H1 (cell line): Measurements from ENCODE around the gene PMM2. TPM values are rescaled to one million over a fixed set of nuclear protein-coding genes. Genes with fewer than 3 reads are reported as not detected.

ENCODE experiments used
- CTCF ChIA-PET: fragments of 300-600 bp; sonication (Branson Sonifier 250); formaldehyde crosslinking; loops from one replicate; lab custom pipeline; 2021; ENCODE audit not compliant: partially characterized antibody; lab: Charles Lee
- POLR2A ChIA-PET: fragments of 300-600 bp; sonication (Branson Sonifier 250); formaldehyde crosslinking; loops from one replicate; lab custom pipeline; 2021; ENCODE audit warnings: inconsistent platforms; ENCODE audit not compliant: partially characterized antibody; lab: Charles Lee
- DNase-seq, 2 experiments: peaks; one replicate each; pipeline versions ENCODE4 v3.0.0 to v3.0.0-alpha.2; 2010 to 2022; ENCODE audit warnings: low spot score in 2 of 2, low read depth in 1 of 2, mixed read lengths in 1 of 2
- FAIRE-seq: peaks from 2 replicates; lab custom pipeline; 2011; peaks lifted over from hg19 to GRCh38; lab: Jason Lieb, UNC
- H2AFZ ChIP-seq: 2 replicates; pipeline ENCODE4 v1.8.1; 2012; ENCODE audit warnings: low read length, inconsistent platforms
- H2AK5ac ChIP-seq: 2 replicates; pipeline ENCODE4 v1.6.1; 2013; ENCODE audit warnings: low read depth, low read length
- H2BK120ac ChIP-seq: replicated peaks from 2 replicates; pipeline ENCODE3; 2013; ENCODE audit warnings: low read depth, low read length, inconsistent platforms
- H2BK12ac ChIP-seq: 2 replicates; pipeline ENCODE4 v1.6.1; 2013; ENCODE audit warnings: low read depth, low read length
- H2BK15ac ChIP-seq: 2 replicates; pipeline ENCODE4 v1.6.1; 2013; ENCODE audit warnings: low read length
- H2BK20ac ChIP-seq: 2 replicates; pipeline ENCODE4 v1.6.1; 2013; ENCODE audit warnings: low read length
- H2BK5ac ChIP-seq: 2 replicates; pipeline ENCODE4 v1.6.1; 2013; ENCODE audit warnings: low read depth, low read length
- H3K14ac ChIP-seq: 2 replicates; pipeline ENCODE4 v1.6.1; 2013; ENCODE audit warnings: inconsistent platforms; ENCODE audit not compliant: insufficient read length
- H3K18ac ChIP-seq: 2 replicates; pipeline ENCODE4 v1.6.1; 2013; ENCODE audit warnings: low read length; ENCODE audit errors: extremely low read depth
- H3K23ac ChIP-seq: 2 replicates; pipeline ENCODE4 v1.6.1; 2013; ENCODE audit warnings: inconsistent platforms; ENCODE audit not compliant: insufficient read length
- H3K23me2 ChIP-seq: 2 replicates; pipeline ENCODE4 v1.6.1; 2013; ENCODE audit warnings: low read depth, low read length
- H3K27ac ChIP-seq: 2 replicates; pipeline ENCODE4 v1.6.1; 2011; ENCODE audit warnings: low read depth, low read length, inconsistent platforms
- H3K27me3 ChIP-seq, 4 experiments: replicated peaks in 1 of 4; 1 replicate in 1 of 4; 2 replicates in 3 of 4; pipeline versions ENCODE4 v1.6.1 to v1.8.1; 2011 to 2013; ENCODE audit warnings: low read length in 3 of 4, mild to moderate bottlenecking in 3 of 4, inconsistent platforms in 2 of 4, mixed read lengths in 2 of 4, moderate library complexity in 1 of 4; ENCODE audit not compliant: control insufficient read depth in 3 of 4, insufficient read depth in 3 of 4; ENCODE audit errors: extremely low read depth in 1 of 4
- H3K36me3 ChIP-seq, 4 experiments: 2 replicates each; pipeline versions ENCODE4 v1.6.1 to v1.8.1; 2011 to 2013; ENCODE audit warnings: mild to moderate bottlenecking in 4 of 4, low read length in 3 of 4, moderate library complexity in 2 of 4, control low read depth in 1 of 4, inconsistent platforms in 1 of 4; ENCODE audit not compliant: insufficient read depth in 4 of 4, control insufficient read depth in 2 of 4
- H3K4ac ChIP-seq: replicated peaks from 2 replicates; pipeline ENCODE3; 2013; ENCODE audit warnings: low read length, low read depth, mixed read lengths, inconsistent platforms; ENCODE audit not compliant: insufficient read length
- H3K4me1 ChIP-seq, 4 experiments: replicated peaks in 1 of 4; 1 replicate in 1 of 4; 2 replicates in 3 of 4; pipeline versions ENCODE4 v1.6.1 to v1.8.1; 2011 to 2013; ENCODE audit warnings: low read length in 3 of 4, inconsistent platforms in 2 of 4, mixed read lengths in 1 of 4; ENCODE audit not compliant: insufficient read depth in 4 of 4, control insufficient read depth in 3 of 4
- H3K4me2 ChIP-seq, 2 experiments: 2 replicates each; pipeline versions ENCODE4 v1.6.1 to v1.8.1; 2011 to 2013; ENCODE audit warnings: low read depth in 2 of 2, low read length in 2 of 2, control low read depth in 1 of 2, inconsistent platforms in 1 of 2, mild to moderate bottlenecking in 1 of 2; ENCODE audit not compliant: insufficient read depth in 1 of 2
- H3K4me3 ChIP-seq, 4 experiments: fragments of 200-600, 300-600 bp in 1 of 4; sonication (generic), shearing (Covaris generic), sonication (Bioruptor Twin) in 1 of 4; 2 replicates each; pipeline versions ENCODE4 v1.5.1 to v1.8.1; 2011 to 2016; ENCODE audit warnings: low read length in 4 of 4, low read depth in 3 of 4, control low read depth in 2 of 4, inconsistent platforms in 2 of 4, mild to moderate bottlenecking in 2 of 4, mixed read lengths in 1 of 4, moderate library complexity in 1 of 4; ENCODE audit not compliant: insufficient read depth in 2 of 4; ENCODE audit errors: extremely low read depth in 1 of 4
- H3K56ac ChIP-seq: replicated peaks from 2 replicates; pipeline ENCODE3; 2013; ENCODE audit warnings: low read depth, mild to moderate bottlenecking, mixed read lengths, low read length, inconsistent platforms; ENCODE audit not compliant: insufficient read length
- H3K79me1 ChIP-seq: 2 replicates; pipeline ENCODE4 v1.6.1; 2013; ENCODE audit warnings: low read depth, low read length, control low read depth
- H3K79me2 ChIP-seq, 2 experiments: 2 replicates each; pipeline versions ENCODE4 v1.6.1 to v1.8.1; 2012 to 2013; ENCODE audit warnings: low read length in 2 of 2, mild to moderate bottlenecking in 2 of 2, inconsistent platforms in 1 of 2; ENCODE audit not compliant: insufficient read depth in 2 of 2, control insufficient read depth in 1 of 2
- H3K9ac ChIP-seq, 4 experiments: replicated peaks in 1 of 4; 1 replicate in 1 of 4; 2 replicates in 3 of 4; pipeline versions ENCODE4 v1.6.1 to v1.8.1; 2011 to 2013; ENCODE audit warnings: low read depth in 3 of 4, low read length in 3 of 4, control low read depth in 2 of 4, mild to moderate bottlenecking in 2 of 4, moderate library complexity in 2 of 4, inconsistent platforms in 1 of 4; ENCODE audit errors: extremely low read depth in 1 of 4
- H3K9me3 ChIP-seq, 2 experiments: 2 replicates each; pipeline versions ENCODE4 v1.6.1 to v1.8.1; 2012 to 2013; ENCODE audit warnings: mild to moderate bottlenecking in 2 of 2, moderate library complexity in 2 of 2, control low read depth in 1 of 2, inconsistent platforms in 1 of 2, low read depth in 1 of 2, low read length in 1 of 2, mixed read lengths in 1 of 2; ENCODE audit not compliant: insufficient read depth in 2 of 2
- H4K20me1 ChIP-seq, 2 experiments: replicated peaks in 1 of 2; 2 replicates each; pipeline versions ENCODE3 to v1.8.1; 2011 to 2013; ENCODE audit warnings: inconsistent platforms in 2 of 2, low read length in 2 of 2, mild to moderate bottlenecking in 1 of 2; ENCODE audit not compliant: insufficient read depth in 2 of 2, control insufficient read depth in 1 of 2
- H4K5ac ChIP-seq: 2 replicates; pipeline ENCODE4 v1.6.1; 2013; ENCODE audit warnings: low read length, low read depth, mixed read lengths, inconsistent platforms; ENCODE audit not compliant: insufficient read length
- H4K8ac ChIP-seq: 2 replicates; pipeline ENCODE4 v1.8.0; 2013; ENCODE audit warnings: mild to moderate bottlenecking, moderate library complexity, low read length, inconsistent platforms; ENCODE audit not compliant: insufficient read depth; ENCODE audit errors: extremely low read depth
- H4K91ac ChIP-seq: replicated peaks from 2 replicates; pipeline ENCODE3; 2013; ENCODE audit warnings: low read length, mixed read lengths, inconsistent platforms; ENCODE audit not compliant: insufficient read length
- BCL11A ChIP-seq, 2 experiments: IDR thresholded peaks; one replicate each; pipeline ENCODE4 v1.6.1; 2011; ENCODE audit warnings: low read depth in 2 of 2, low read length in 2 of 2, mild to moderate bottlenecking in 2 of 2
- CREB1 ChIP-seq: IDR thresholded peaks from 2 replicates; pipeline ENCODE4 v1.6.1; 2012; ENCODE audit warnings: inconsistent platforms
- CTBP2 ChIP-seq: IDR thresholded peaks from 2 replicates; pipeline ENCODE4 v1.7.0; 2011; ENCODE audit warnings: borderline replicate concordance, mild to moderate bottlenecking, moderate library complexity, mixed read lengths, low read length; ENCODE audit not compliant: insufficient read depth, insufficient read length
- GABPA ChIP-seq: IDR thresholded peaks from 2 replicates; pipeline ENCODE4 v1.6.1; 2011; ENCODE audit warnings: mild to moderate bottlenecking, low read length, moderate library complexity, borderline replicate concordance; ENCODE audit not compliant: insufficient read depth
- HDAC2 ChIP-seq, 2 experiments: fragments of 300-600 bp in 1 of 2; sonication (generic) in 1 of 2; IDR thresholded peaks; 2 replicates each; pipeline ENCODE4 v1.6.1; 2011 to 2012; ENCODE audit warnings: low read depth in 2 of 2, low read length in 2 of 2, mild to moderate bottlenecking in 2 of 2, moderate library complexity in 2 of 2, borderline replicate concordance in 1 of 2, inconsistent platforms in 1 of 2
- HDAC6 ChIP-seq: IDR thresholded peaks from one replicate; pipeline ENCODE4 v1.7.1; 2012; ENCODE audit warnings: low read depth, mild to moderate bottlenecking, inconsistent platforms, low read length, moderate library complexity
- KDM4A ChIP-seq: IDR thresholded peaks from one replicate; pipeline ENCODE4 v1.7.1; 2012; ENCODE audit warnings: low read depth, mild to moderate bottlenecking, moderate library complexity, low read length, inconsistent platforms; ENCODE audit not compliant: severe bottlenecking
- RFX5 ChIP-seq: IDR thresholded peaks from 2 replicates; pipeline ENCODE4 v1.6.1; 2011; ENCODE audit warnings: low read depth, low read length, improper control_type of control experiment, borderline replicate concordance
- SP2 ChIP-seq: IDR thresholded peaks from 2 replicates; pipeline ENCODE4 v1.6.1; 2012; ENCODE audit warnings: mild to moderate bottlenecking, low read length, inconsistent platforms
- SP4 ChIP-seq: IDR thresholded peaks from 2 replicates; pipeline ENCODE4 v1.6.1; 2012; ENCODE audit warnings: low read length, inconsistent platforms
- WGBS, 2 experiments: shearing (Covaris generic) in 1 of 2; methylation state at CpG; one replicate each; pipeline versions ENCODE4 v1.1.6 to v1.1.7; 2013 to 2015; ENCODE audit warnings: low lambda C conversion rate in 2 of 2, mixed read lengths in 2 of 2, inconsistent platforms in 1 of 2, low coverage in 1 of 2, missing lambda C conversion rate in 1 of 2; ENCODE audit not compliant: insufficient replicate concordance in 2 of 2, insufficient coverage in 1 of 2, insufficient read length in 1 of 2; ENCODE audit errors: extremely low coverage in 1 of 2, missing lambda C conversion rate in 1 of 2; 5-methylcytosine and 5-hydroxymethylcytosine counted together
- polyA plus RNA-seq, 7 experiments: library from polyadenylated mRNA; depleted of rRNA in 3 of 7; stranded (reverse) in 5 of 7; unstranded in 2 of 7; fragments of >200 nt in 5 of 7; fragments of 200-250 nt in 2 of 7; gene quantifications; 1 replicate in 5 of 7; 2 replicates in 1 of 7; 4 replicates in 1 of 7; pipeline versions ENCODE4 v1.2.1 to v1.2.3, GENCODE V29; 2011 to 2013; ENCODE audit warnings: missing spikeins in 2 of 7, mixed read lengths in 2 of 7
- total RNA-seq: library from RNA; stranded (reverse); fragmentation: NEBNext Ultra II Directional; extraction: Animal tissue kit (Norgen Biotek cat#: 25700); gene quantifications from 2 replicates; pipeline ENCODE4 v1.2.1, GENCODE V29; 2021
- TF ChIP-seq, protein P1 (sequence below): IDR thresholded peaks from 2 replicates; pipeline ENCODE4 v1.6.1; 2012; ENCODE audit warnings: low read length, inconsistent platforms

PMM2 gene
- total and polyA plus RNA-seq, 2 of the 8 experiments (the other 6 are each of a cell fraction or from before 2014, with no cell fraction given): 26.2 to 49.4 TPM

DNA sequence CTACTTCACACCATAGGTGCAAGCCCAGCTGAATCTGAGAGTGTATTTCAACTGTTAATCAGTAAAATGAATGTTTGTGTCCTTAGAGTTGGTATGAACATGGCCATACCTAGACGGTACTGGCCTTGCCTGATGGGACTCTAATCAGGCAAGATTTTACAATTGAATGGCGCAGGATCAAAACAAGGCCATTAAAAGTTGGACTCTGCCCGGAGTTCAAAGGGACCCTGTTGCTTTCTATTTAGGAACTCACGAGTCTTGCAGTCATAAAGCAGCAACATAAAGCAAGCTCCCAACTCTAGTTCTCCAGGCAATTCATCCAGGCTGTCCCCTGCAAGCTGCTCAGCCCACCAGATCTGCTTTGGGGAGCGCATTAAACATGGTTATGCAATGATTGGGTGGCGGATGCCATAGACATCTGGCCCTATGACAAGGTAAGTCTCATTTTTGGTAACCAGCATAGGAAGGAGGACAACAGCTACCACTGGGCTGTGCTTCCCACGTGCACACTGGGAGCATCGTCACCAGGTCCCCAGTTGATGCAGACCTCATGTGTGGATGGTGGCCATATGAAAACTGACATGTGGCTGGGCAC, 9.0 kb upstream of the PMM2 start:
- peak overlapping the region; percentile 84 for H3K14ac ChIP-seq
- no peaks in the 10 kb centered on the region; a peak in 1 of 7 replicates for H3K4me1 ChIP-seq
- H3K4me3 ChIP-seq: no peak overlapping the region
- 93% methylated on average over 8 of the region's 8 CpGs; no CpG with 5 or more reads in 1 of the 2 experiments for WGBS, 2 experiments
- H3K18ac ChIP-seq: no peak overlapping the region
- H3K79me2 ChIP-seq: no peaks in the 10 kb centered on the region
- POLR2A ChIA-PET: no interaction called here
- CTCF ChIA-PET: interaction anchor here (0.6 to 26.4 kb wide), 12 partner anchors 9 to 222 kb away, joined by 3 to 404 read pairs (median 4); partner anchors contain the start of genes ABAT, LITAFD, PMM2 and TMEM186
- FAIRE-seq (no peak), DNase-seq (no peak)
- no peak overlapping the region for H3K4ac ChIP-seq
- H4K91ac ChIP-seq: no peak overlapping the region
- no peak overlapping the region for H2AFZ ChIP-seq
- no peak overlapping the region for H2BK12ac ChIP-seq
- no peak overlapping the region for H2AK5ac ChIP-seq
- no peaks in the 10 kb centered on the region for H4K20me1 ChIP-seq
- H3K23me2 ChIP-seq: no peaks in the 10 kb centered on the region
- H3K4me2 ChIP-seq: no peak overlapping the region
- no peak overlapping the region for H2BK20ac ChIP-seq
- H3K79me1 ChIP-seq: no peaks in the 10 kb centered on the region
- no peaks in the 10 kb centered on the region for H3K9me3 ChIP-seq
- no peak overlapping the region; the same call in 1 of the 2 replicates for H4K8ac ChIP-seq
- no peak overlapping the region for H3K9ac ChIP-seq
- no peak overlapping the region for H3K23ac ChIP-seq
- H2BK15ac ChIP-seq: no peak overlapping the region
- H3K27ac ChIP-seq: no peak overlapping the region
- H2BK120ac ChIP-seq: no peak overlapping the region
- no peak overlapping the region for H4K5ac ChIP-seq
- no peaks in the 10 kb centered on the region for H3K36me3 ChIP-seq
- no peaks in the 10 kb centered on the region for H3K27me3 ChIP-seq
- no peak overlapping the region for H2BK5ac ChIP-seq
- no peak overlapping the region for H3K56ac ChIP-seq
- TF ChIP-seq CTBP2 (no peak), GABPA (no peak), RFX5 (no peak), BCL11A (IDR thresholded peaks at IDR 0.05; ENCODE audit: low read depth in 2 of 2, low read length in 2 of 2) (no peak), CREB1 (no peak), HDAC6 (no peak), HDAC2 (IDR thresholded peaks at IDR 0.05; ENCODE audit: borderline replicate concordance in 1 of 2, low read depth in 2 of 2, low read length in 2 of 2) (no peak), KDM4A (no peak), SP4 (no peak), SP2 (no peak)
- TF ChIP-seq, protein P1, sequence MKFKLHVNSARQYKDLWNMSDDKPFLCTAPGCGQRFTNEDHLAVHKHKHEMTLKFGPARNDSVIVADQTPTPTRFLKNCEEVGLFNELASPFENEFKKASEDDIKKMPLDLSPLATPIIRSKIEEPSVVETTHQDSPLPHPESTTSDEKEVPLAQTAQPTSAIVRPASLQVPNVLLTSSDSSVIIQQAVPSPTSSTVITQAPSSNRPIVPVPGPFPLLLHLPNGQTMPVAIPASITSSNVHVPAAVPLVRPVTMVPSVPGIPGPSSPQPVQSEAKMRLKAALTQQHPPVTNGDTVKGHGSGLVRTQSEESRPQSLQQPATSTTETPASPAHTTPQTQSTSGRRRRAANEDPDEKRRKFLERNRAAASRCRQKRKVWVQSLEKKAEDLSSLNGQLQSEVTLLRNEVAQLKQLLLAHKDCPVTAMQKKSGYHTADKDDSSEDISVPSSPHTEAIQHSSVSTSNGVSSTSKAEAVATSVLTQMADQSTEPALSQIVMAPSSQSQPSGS: no peak
